Measurements from ENCODE around the gene C22orf23.

The C22orf23 gene

DNA sequence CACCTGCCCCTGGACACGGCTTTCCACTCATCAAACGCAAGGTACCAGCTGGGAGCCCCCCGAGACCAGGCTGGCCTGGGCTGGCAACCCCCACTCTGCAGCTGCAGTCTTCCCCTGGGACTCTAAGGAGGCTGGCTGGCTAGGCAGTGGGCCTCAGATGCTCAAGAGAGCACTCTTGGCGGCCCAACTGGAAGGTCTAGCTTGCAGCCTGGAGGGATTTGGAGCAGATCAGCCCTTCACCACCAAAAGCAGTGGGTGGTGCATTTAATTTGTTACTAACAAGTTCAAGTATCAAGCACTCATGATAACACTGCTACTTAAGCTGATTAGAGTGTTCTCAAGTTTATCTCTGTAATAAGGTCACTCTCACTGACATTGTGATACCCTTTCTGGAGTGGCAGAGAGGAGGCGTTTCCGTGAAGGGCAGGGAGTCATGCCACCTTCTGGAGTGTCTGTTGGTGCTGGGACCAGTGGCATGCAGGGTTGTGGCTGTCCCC lies 21.5 kb downstream of the C22orf23 start (continued):
- TF ChIP-seq GLIS2 (tag by site-specific recombination; IDR thresholded peaks at IDR 0.05) (no peak), GLIS1 (tag by site-specific recombination; IDR thresholded peaks at IDR 0.05) (no peak), ZNF600 (tag by site-specific recombination; IDR thresholded peaks at IDR 0.05) (0 out of 2 replicates have a peak, but pooled peaks have one; percentile 8), OSR2 (tag by site-specific recombination; IDR thresholded peaks at IDR 0.05) (peak; percentile 67; the same call in 1 of the 2 replicates)
- TF ChIP-seq, protein P1, sequence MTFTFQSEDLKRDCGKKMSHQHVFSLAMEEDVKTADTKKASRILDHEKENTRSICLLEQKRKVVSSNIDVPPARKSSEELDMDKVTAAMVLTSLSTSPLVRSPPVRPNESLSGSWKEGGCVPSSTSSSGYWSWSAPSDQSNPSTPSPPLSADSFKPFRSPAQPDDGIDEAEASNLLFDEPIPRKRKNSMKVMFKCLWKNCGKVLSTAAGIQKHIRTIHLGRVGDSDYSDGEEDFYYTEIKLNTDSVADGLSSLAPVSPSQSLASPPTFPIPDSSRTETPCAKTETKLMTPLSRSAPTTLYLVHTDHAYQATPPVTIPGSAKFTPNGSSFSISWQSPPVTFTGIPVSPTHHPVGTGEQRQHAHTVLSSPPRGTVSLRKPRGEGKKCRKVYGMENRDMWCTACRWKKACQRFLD (tag by site-specific recombination; IDR thresholded peaks at IDR 0.05), result no peak
- TF ChIP-seq, protein P2, sequence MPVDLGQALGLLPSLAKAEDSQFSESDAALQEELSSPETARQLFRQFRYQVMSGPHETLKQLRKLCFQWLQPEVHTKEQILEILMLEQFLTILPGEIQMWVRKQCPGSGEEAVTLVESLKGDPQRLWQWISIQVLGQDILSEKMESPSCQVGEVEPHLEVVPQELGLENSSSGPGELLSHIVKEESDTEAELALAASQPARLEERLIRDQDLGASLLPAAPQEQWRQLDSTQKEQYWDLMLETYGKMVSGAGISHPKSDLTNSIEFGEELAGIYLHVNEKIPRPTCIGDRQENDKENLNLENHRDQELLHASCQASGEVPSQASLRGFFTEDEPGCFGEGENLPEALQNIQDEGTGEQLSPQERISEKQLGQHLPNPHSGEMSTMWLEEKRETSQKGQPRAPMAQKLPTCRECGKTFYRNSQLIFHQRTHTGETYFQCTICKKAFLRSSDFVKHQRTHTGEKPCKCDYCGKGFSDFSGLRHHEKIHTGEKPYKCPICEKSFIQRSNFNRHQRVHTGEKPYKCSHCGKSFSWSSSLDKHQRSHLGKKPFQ (tag by site-specific recombination; IDR thresholded peaks at IDR 0.05), result no peak

DNA sequence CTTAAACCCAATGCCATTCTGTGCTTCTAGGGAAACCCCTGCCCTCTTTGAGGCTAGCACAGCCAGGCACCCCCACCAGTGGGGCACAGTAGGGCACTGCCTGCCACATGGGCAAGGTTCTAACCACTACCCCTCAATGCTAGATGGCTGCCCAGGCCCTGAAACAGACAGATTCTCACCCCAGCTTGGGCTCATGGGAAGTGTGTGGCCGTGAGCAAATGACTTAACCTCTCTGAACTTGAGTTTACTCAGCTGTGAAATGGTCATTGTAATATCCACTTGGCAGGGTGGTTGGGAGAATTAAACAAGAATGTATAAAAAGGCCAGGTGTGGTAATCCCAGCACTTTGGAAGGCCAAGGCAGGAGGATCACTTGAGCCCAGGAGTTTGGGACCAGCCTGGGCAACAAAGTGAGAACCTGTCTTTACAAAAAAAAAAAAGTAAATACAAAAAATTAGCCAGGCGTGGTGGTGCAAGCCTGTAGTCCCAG lies 22.4 kb downstream of the C22orf23 start:
- no peak overlapping the region; the same call in 1 of the 2 replicates for H3K27ac ChIP-seq (ENCODE audit: extremely low read depth, low read depth, low read length)
- peaks cover 6% of the 10 kb centered on the region for H3K4me1 ChIP-seq (ENCODE audit: control insufficient read depth, insufficient read depth, low read length)
- TF ChIP-seq, protein P3, sequence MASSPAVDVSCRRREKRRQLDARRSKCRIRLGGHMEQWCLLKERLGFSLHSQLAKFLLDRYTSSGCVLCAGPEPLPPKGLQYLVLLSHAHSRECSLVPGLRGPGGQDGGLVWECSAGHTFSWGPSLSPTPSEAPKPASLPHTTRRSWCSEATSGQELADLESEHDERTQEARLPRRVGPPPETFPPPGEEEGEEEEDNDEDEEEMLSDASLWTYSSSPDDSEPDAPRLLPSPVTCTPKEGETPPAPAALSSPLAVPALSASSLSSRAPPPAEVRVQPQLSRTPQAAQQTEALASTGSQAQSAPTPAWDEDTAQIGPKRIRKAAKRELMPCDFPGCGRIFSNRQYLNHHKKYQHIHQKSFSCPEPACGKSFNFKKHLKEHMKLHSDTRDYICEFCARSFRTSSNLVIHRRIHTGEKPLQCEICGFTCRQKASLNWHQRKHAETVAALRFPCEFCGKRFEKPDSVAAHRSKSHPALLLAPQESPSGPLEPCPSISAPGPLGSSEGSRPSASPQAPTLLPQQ (tag by site-specific recombination; IDR thresholded peaks at IDR 0.05), result no peak
- TF ChIP-seq, protein P4, sequence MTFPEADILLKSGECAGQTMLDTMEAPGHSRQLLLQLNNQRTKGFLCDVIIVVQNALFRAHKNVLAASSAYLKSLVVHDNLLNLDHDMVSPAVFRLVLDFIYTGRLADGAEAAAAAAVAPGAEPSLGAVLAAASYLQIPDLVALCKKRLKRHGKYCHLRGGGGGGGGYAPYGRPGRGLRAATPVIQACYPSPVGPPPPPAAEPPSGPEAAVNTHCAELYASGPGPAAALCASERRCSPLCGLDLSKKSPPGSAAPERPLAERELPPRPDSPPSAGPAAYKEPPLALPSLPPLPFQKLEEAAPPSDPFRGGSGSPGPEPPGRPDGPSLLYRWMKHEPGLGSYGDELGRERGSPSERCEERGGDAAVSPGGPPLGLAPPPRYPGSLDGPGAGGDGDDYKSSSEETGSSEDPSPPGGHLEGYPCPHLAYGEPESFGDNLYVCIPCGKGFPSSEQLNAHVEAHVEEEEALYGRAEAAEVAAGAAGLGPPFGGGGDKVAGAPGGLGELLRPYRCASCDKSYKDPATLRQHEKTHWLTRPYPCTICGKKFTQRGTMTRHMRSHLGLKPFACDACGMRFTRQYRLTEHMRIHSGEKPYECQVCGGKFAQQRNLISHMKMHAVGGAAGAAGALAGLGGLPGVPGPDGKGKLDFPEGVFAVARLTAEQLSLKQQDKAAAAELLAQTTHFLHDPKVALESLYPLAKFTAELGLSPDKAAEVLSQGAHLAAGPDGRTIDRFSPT (tag by site-specific recombination; IDR thresholded peaks at IDR 0.05), result 0 out of 2 replicates have a peak, but pooled peaks have one; percentile 5
- TF ChIP-seq ZSCAN30 (tag by site-specific recombination; IDR thresholded peaks at IDR 0.05), result no peak
- TF ChIP-seq, protein P5, sequence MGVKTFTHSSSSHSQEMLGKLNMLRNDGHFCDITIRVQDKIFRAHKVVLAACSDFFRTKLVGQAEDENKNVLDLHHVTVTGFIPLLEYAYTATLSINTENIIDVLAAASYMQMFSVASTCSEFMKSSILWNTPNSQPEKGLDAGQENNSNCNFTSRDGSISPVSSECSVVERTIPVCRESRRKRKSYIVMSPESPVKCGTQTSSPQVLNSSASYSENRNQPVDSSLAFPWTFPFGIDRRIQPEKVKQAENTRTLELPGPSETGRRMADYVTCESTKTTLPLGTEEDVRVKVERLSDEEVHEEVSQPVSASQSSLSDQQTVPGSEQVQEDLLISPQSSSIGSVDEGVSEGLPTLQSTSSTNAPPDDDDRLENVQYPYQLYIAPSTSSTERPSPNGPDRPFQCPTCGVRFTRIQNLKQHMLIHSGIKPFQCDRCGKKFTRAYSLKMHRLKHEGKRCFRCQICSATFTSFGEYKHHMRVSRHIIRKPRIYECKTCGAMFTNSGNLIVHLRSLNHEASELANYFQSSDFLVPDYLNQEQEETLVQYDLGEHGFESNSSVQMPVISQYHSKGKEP (tag by site-specific recombination; IDR thresholded peaks at IDR 0.05), result no peak
- POLR2A ChIA-PET, result interaction anchor here (0.5 to 1.5 kb wide), 3 partner anchors 19 to 273 kb away, joined by 3 to 5 read pairs (median 3); no protein-coding TSS in a partner anchor
- H3K4me3 ChIP-seq (ENCODE audit: low read depth, low read length), result no peak overlapping the region
- no peaks in the 10 kb centered on the region for H3K9me3 ChIP-seq (ENCODE audit: control insufficient read depth, insufficient read depth, low read depth, low read length)
- H3K36me3 ChIP-seq (ENCODE audit: control insufficient read depth in 2 of 2, insufficient read depth in 1 of 2, low read length in 2 of 2), result peaks cover 6 to 80% of the 10 kb centered on the region in 2 experiments; a peak in 2 of 3 replicates
- CTCF ChIA-PET, result interaction anchor here (0.7 to 3.8 kb wide), 8 partner anchors 9 to 113 kb away, joined by 3 to 17 read pairs (median 4); no protein-coding TSS in a partner anchor

DNA sequence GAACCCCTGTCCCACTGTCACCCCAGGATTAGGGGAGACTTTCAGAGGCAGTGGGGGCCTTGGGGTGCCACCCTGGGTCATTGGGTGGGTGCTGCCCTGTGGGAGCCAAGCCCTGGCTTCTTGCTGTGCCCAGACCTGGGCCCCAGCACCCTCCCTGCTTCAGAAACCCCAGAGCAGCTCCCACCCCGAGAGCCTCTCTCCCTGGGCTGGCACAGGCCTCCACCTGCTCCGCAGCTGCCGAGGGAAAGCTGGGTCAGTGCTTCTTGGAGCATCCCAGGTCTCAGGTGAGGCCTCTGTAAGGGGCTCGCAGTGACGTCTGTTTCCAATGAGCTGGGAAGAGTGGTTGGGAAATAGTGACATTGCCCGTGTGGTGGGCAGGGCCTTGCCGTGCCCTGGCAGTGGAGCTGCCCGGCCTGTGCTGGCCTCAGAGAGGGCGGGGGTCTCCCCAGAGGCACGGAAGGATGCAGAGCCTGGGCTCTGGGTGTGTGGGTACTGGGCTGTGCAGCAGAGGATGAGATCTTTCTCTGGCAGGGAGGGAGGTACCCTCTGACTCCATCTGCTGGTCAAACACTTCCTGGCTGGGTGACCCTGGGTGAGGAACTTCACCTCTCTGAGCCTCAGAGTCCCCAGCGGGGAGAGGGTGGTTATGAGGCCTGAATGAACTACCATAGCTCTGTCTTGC lies 23.0 kb downstream of the C22orf23 start:
- Histone ChIP-seq H3K4me1 (ENCODE audit: control insufficient read depth, insufficient read depth, low read length) (peaks cover 6% of the 10 kb centered on the region), H3K36me3 (ENCODE audit: control insufficient read depth in 2 of 2, insufficient read depth in 1 of 2, low read length in 2 of 2) (peaks cover 6 to 83% of the 10 kb centered on the region in 2 experiments), H3K4me3 (ENCODE audit: low read depth, low read length) (no peak overlapping the region), H3K27ac (ENCODE audit: extremely low read depth, low read depth, low read length) (no peak overlapping the region), H3K9me3 (ENCODE audit: control insufficient read depth, insufficient read depth, low read depth, low read length) (no peaks in the 10 kb centered on the region)
- ChIA-PET POLR2A (interaction anchor here (0.5 to 1.5 kb wide), 3 partner anchors 20 to 273 kb away, joined by 3 to 5 read pairs (median 3); no protein-coding TSS in a partner anchor), CTCF (interaction anchor here (0.5 to 3.8 kb wide), 10 partner anchors 8 to 179 kb away, joined by 3 to 17 read pairs (median 4); no protein-coding TSS in a partner anchor)
- TF ChIP-seq, protein P4 (tag by site-specific recombination; IDR thresholded peaks at IDR 0.05), result 0 out of 2 replicates have a peak, but pooled peaks have one; percentile 22
- TF ChIP-seq SETDB1 (IDR thresholded peaks at IDR 0.05; ENCODE audit: insufficient read length, low read length) (no peak), ZBTB8A (tag by site-specific recombination; IDR thresholded peaks at IDR 0.05) (0 out of 2 replicates have a peak, but pooled peaks have one; percentile 7), ZNF768 (tag by site-specific recombination; IDR thresholded peaks at IDR 0.05) (peak; percentile 90; the same call in 1 of the 2 replicates), ZNF626 (tag by site-specific recombination; IDR thresholded peaks at IDR 0.05) (no peak)
- TF ChIP-seq, protein P6, sequence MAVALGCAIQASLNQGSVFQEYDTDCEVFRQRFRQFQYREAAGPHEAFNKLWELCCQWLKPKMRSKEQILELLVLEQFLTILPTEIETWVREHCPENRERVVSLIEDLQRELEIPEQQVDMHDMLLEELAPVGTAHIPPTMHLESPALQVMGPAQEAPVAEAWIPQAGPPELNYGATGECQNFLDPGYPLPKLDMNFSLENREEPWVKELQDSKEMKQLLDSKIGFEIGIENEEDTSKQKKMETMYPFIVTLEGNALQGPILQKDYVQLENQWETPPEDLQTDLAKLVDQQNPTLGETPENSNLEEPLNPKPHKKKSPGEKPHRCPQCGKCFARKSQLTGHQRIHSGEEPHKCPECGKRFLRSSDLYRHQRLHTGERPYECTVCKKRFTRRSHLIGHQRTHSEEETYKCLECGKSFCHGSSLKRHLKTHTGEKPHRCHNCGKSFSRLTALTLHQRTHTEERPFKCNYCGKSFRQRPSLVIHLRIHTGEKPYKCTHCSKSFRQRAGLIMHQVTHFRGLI (tag by site-specific recombination; IDR thresholded peaks at IDR 0.05), result no peak
